HepG2 (cell line): ENCODE results near the gene PPP2R5C.

ENCODE experiments used
- EZH2 ChIP-seq: conservative IDR thresholded peaks from 2 replicates; pipeline ENCODE4 v1.6.1; 2012; ENCODE audit warnings: mild to moderate bottlenecking, low read depth, low read length, moderate library complexity
- FOXO1 ChIP-seq: sonication (generic); formaldehyde crosslinking; IDR thresholded peaks from 2 replicates; pipeline ENCODE4 v1.4.0; 2020; ENCODE audit warnings: missing genetic modification reagents
- NONO ChIP-seq, 2 experiments: fragments of 450-650 bp in 1 of 2; sonication (generic) in 1 of 2; formaldehyde crosslinking in 1 of 2; IDR thresholded peaks in 1 of 2; conservative IDR thresholded peaks in 1 of 2; 2 replicates each; pipeline versions ENCODE4 v1.6.1 to v1.8.0; 2017 to 2022; ENCODE audit warnings: mild to moderate bottlenecking in 1 of 2, missing genetic modification reagents in 1 of 2, moderate library complexity in 1 of 2
- POLR2A ChIP-seq, 2 experiments: IDR thresholded peaks; 2 replicates each; pipeline ENCODE4 v1.6.1; 2011; ENCODE audit warnings: low read depth in 2 of 2, low read length in 2 of 2, mild to moderate bottlenecking in 1 of 2, moderate library complexity in 1 of 2; ENCODE audit not compliant: insufficient read depth in 1 of 2
- RARA ChIP-seq: IDR thresholded peaks from 2 replicates; pipeline ENCODE4 v1.6.1; 2016; ENCODE audit warnings: missing genetic modification reagents, missing compliant biosample characterization
- SIN3A ChIP-seq: IDR thresholded peaks from 2 replicates; pipeline ENCODE4 v1.6.1; 2011; ENCODE audit warnings: low read depth, mild to moderate bottlenecking, control low read depth, low read length, borderline replicate concordance
- TARDBP ChIP-seq: sonication (generic); formaldehyde crosslinking; IDR thresholded peaks from 2 replicates; pipeline ENCODE4 v1.8.0; 2022; ENCODE audit warnings: mild to moderate bottlenecking, missing genetic modification reagents
- TF ChIP-seq, protein P1 (sequence below): sonication (generic); formaldehyde crosslinking; IDR thresholded peaks from 2 replicates; pipeline ENCODE4 v1.4.0; 2020; ENCODE audit warnings: missing genetic modification reagents

- TF ChIP-seq TARDBP = no peak
- no peak for TF ChIP-seq FOXO1
- TF ChIP-seq POLR2A (IDR thresholded peaks at IDR 0.05; ENCODE audit: insufficient read depth in 1 of 2, low read depth in 2 of 2, low read length in 2 of 2) = no peak
- TF ChIP-seq SIN3A = no peak
- TF ChIP-seq EZH2 = no peak
- TF ChIP-seq, protein P1, sequence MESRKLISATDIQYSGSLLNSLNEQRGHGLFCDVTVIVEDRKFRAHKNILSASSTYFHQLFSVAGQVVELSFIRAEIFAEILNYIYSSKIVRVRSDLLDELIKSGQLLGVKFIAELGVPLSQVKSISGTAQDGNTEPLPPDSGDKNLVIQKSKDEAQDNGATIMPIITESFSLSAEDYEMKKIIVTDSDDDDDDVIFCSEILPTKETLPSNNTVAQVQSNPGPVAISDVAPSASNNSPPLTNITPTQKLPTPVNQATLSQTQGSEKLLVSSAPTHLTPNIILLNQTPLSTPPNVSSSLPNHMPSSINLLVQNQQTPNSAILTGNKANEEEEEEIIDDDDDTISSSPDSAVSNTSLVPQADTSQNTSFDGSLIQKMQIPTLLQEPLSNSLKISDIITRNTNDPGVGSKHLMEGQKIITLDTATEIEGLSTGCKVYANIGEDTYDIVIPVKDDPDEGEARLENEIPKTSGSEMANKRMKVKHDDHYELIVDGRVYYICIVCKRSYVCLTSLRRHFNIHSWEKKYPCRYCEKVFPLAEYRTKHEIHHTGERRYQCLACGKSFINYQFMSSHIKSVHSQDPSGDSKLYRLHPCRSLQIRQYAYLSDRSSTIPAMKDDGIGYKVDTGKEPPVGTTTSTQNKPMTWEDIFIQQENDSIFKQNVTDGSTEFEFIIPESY = no peak
- TF ChIP-seq RARA (CRISPR knock-in tag) = no peak
- no peak for TF ChIP-seq NONO (IDR thresholded peaks at IDR 0.05)
- no peak for TF ChIP-seq NONO (CRISPR knock-in tag; conservative IDR thresholded peaks at IDR 0.05)
Observed at GRCh38 chr14:101968186-101968585, 206.7 kb downstream of the PPP2R5C start.
